GM12872 (cell line): ENCODE results near the gene MRPL46.

ENCODE experiments used
- TF ChIP-seq, protein P1 (sequence below): IDR thresholded peaks from 3 replicates; pipeline ENCODE4 v1.5.1; 2011; ENCODE audit warnings: low read depth, mild to moderate bottlenecking, low read length, moderate library complexity; ENCODE audit not compliant: insufficient read depth

Gene MRPL46

DNA sequence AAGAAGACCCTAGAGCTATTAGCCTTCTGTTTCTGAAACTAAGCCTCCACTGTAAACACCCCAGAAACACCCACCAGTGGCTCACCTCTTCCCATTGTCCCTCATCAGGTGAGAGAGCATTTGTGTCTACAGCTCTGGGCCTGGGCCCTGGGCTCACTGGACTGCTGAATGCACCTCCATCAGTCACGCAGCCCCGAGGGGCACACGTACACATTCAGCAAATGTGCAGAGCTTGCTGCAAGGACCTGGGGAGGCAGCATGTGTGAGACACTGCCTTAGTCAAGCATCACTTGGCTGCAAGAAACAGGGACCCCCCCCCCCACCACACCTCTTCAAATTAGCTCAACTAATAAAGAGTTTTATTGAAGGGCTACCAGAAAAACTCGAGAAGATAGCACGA lies 29.0 kb downstream of the MRPL46 start:
- TF ChIP-seq, protein P1, sequence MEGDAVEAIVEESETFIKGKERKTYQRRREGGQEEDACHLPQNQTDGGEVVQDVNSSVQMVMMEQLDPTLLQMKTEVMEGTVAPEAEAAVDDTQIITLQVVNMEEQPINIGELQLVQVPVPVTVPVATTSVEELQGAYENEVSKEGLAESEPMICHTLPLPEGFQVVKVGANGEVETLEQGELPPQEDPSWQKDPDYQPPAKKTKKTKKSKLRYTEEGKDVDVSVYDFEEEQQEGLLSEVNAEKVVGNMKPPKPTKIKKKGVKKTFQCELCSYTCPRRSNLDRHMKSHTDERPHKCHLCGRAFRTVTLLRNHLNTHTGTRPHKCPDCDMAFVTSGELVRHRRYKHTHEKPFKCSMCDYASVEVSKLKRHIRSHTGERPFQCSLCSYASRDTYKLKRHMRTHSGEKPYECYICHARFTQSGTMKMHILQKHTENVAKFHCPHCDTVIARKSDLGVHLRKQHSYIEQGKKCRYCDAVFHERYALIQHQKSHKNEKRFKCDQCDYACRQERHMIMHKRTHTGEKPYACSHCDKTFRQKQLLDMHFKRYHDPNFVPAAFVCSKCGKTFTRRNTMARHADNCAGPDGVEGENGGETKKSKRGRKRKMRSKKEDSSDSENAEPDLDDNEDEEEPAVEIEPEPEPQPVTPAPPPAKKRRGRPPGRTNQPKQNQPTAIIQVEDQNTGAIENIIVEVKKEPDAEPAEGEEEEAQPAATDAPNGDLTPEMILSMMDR = no peak

DNA sequence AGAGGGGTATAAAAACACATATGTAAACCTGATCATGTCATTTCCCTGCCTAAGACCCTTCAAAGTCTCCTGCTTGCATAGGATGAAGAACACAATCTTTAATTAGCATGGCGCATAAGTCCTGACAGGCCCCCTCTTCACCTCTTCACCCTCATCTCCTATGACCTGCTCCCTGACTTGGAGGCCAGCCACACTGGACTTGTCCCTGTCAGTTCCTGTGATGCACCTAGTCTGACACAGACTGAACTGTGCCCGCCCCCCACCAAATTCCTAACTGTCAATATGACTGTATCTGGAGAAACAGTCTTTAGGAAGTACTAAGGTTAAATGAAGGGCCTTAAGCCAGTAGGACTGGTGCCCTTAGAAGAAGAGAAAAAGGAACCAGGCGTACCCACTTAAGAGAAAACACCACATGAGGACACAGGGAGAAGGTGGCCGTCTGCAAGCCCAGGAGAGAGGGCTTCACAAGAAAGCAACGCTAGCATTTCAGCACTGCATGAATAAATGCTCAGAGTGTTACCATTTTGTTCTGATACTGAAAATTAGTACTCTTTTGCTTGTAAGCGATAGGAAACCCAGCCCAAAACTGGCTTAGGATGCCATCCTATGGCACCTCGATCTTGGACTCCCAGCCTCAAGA lies 34.0 kb downstream of the MRPL46 start:
- TF ChIP-seq, protein P1 = no peak

DNA sequence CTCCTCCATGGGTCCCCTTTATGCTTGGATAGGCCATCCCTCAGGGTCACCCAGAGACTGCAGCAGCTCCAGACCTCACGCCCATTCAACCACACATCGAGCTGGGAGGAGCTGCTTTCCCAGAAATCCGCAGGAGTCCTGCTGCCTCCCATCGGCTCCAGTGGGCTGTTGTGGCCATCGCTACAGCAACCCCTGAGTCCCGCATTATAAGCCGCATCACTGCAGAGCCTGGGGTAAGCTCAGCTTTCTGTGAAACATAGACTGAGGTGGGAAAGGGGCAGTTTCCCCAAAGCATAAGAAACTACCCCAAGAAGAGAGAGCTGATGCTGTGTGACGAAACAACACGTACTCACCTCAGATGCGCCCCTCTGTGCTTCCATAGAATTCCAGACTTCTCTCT lies 35.7 kb downstream of the MRPL46 start:
- TF ChIP-seq, protein P1 = no peak

DNA sequence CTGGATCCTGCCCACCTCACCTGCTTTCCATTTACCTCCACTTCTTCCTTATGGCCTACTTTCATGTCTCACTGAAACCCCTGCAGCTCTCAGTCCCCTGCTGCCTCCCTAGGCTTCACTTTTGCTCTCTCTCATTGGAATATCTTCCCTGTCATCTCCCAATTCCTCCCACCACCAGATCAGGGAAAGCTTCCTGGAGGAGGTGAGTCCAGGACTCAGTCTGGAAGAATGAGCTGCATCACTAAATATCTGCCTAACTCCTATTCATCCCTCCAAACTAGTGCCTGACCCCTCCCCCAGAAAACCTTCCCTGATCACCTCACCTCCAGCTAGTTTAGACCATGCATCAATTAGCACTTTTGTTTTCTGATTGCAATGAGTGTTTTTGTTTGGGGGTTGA lies 37.1 kb downstream of the MRPL46 start:
- TF ChIP-seq, protein P1 = no peak

DNA sequence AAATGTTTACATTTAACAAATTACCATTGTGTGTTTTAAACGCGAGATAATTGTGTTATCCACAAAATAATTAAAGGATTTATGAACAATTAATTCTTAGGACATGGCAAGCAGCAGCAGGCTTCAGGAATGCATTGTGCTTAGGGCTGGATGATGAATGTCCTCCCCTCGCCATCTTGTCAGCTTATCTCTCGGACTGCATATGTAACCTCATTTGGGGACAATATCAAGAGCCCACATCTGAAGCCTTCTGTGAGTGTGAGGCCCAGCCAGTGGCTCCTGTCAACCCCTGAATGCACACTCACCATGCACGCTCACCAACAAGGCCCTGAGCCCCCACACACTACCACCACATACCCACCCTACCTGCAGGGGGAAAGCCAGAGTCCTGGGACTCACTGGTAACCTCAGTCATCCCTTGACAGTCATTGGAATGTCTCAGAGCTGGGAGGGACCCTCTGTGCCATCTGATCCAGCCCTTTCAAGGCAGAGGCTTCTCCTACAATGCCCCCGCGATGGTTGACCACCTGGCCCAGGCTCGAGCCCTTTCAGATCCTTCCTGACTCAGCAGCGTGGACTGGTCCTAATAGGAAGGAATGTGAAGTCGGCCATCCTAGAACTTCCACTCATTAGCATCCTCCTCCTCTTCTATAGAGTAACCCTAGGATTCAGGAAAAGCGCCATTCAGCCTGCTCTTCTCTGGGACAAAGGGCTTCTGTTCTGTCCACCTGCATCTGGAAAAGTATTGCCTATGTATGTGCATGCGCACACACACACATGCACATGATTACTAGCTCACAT lies 38.2 kb downstream of the MRPL46 start:
- TF ChIP-seq, protein P1 = no peak

DNA sequence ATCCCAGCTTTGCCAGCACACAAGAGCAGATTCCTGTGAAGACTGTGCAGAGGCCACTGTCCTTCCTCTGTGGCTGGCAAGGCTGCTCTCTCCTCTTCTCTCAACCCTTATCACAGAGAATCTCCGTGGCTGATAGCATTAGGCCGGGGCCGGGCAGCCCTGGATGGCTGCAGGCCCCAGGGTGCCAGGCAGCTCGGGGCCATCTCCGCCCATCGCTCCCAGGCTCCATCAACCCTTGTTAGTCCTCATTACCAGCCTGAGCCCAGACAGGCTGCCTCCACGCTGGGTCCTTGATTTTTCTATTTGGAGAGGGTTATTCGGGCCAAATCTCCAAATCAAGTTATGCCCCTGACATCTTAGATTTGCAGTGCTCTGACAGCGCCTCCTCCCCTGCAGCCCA lies 39.1 kb downstream of the MRPL46 start:
- TF ChIP-seq, protein P1 = no peak

DNA sequence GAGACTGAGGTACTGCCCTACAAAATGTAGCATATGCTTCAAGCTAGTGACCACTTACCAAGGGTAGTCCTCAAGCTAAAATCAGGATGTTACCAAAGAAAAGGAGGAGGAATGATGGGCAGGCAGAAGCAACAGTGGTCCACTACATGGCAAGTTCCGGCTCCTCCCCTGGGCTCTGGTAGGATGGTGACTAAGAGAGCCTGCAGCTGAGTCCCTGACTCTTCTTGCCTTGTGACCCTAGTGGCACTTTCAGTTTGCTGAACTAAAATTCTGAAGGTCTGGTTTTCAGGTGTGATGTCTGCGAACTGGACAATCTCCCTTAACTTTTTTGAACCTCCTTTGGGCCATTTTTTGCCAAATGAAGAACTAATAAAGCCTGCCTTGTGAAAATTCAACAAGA lies 40.9 kb downstream of the MRPL46 start:
- TF ChIP-seq, protein P1 = no peak
